ENCODE results near the gene RASGRP3.

The RASGRP3 gene

DNA sequence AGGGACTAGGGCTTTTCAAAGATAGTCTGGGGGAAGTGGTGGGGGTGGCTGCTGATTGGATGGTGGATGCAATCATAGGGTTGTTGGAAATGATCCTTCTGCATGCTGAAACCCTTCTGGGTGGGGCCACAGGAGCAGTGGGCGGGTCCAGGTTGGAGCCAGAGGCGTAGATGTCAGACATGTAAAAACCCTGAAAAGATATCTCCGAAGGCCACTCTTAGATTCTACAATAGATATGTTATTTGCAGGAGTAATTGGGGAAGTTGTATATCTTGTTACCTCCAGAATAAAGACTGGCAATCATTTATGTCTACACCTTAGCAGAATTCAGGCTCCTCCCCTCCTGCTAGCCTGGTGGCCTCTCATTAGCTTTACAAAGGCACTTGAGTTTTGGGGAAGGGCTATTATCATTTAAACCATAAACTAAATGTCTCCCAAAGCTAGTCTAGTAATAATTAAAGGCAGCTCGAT, 130.8 kb downstream of the RASGRP3 start:
- no peaks in the 10 kb centered on the region for H3K27me3 Mint-ChIP-seq
- ATAC-seq, result no peak
- no peak overlapping the region for H3K27ac Mint-ChIP-seq
- no peaks in the 10 kb centered on the region for H3K9me3 Mint-ChIP-seq
- H3K4me1 Mint-ChIP-seq, result no peaks in the 10 kb centered on the region
- H3K36me3 Mint-ChIP-seq (ENCODE audit: low read depth), result no peaks in the 10 kb centered on the region
- DNase-seq, result no peak
- no peak overlapping the region for H3K4me3 Mint-ChIP-seq

DNA sequence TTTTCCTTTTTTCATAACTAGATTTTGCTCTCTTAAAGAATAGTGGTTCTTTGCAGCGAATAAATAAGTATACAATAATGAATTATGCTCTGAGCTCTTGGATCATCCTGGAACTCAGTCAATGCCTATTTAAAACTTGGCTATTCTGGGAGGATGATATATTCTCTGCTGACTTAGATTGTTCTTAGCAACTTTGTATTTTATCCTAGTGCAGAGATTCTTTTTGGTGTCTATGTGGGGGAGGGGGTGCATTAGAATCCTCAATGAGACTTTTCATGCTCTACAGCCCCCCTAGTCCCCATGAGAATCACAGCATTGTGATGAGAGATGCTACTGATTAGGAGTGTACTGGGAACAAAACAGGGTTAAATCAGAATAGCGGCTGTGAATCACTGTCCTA, 131.5 kb downstream of the RASGRP3 start:
- Mint-ChIP-seq H3K36me3 (ENCODE audit: low read depth) (no peaks in the 10 kb centered on the region), H3K4me1 (no peaks in the 10 kb centered on the region), H3K4me3 (no peak overlapping the region), H3K27me3 (no peaks in the 10 kb centered on the region), H3K9me3 (no peaks in the 10 kb centered on the region), H3K27ac (no peak overlapping the region)
- ATAC-seq (no peak), DNase-seq (no peak)

DNA sequence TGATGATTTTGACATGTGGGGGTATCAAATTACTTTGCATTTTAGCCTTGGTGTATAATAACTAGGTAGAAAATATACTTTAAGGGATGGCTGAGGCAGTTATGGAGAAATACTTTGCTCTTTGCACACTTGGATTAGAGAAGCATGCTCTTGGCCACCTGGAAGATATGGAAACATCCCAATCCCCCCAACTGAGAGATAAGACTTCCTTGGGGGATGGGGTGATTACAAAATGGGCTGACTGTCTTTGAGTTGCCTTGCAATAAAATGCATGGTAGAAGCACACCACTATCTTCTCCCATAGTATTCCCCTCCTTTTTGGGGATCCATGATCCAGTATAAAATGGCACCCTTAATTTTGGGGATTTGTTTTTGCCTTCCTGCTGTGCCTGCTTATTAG, 137.7 kb downstream of the RASGRP3 start:
- H3K27ac Mint-ChIP-seq, result no peak overlapping the region
- ATAC-seq (no peak), DNase-seq (no peak)
- no peaks in the 10 kb centered on the region for H3K27me3 Mint-ChIP-seq
- H3K4me1 Mint-ChIP-seq, result no peaks in the 10 kb centered on the region
- peaks cover 16% of the 10 kb centered on the region for H3K9me3 Mint-ChIP-seq
- H3K36me3 Mint-ChIP-seq (ENCODE audit: low read depth), result peaks cover 24% of the 10 kb centered on the region
- H3K4me3 Mint-ChIP-seq, result no peak overlapping the region
